K562 (cell line): Measurements from ENCODE around the gene MPIG6B. TPM values are rescaled to one million over a fixed set of nuclear protein-coding genes. Genes with fewer than 3 reads are reported as not detected.

Source experiments
- ARID2 ChIP-seq: fragments of 450-650 bp; IDR thresholded peaks from 2 replicates; pipeline ENCODE4 v1.6.1; 2017; ENCODE audit warnings: antibody characterized with exemption, mild to moderate bottlenecking
- ATF4 ChIP-seq: fragments of 450-650 bp; formaldehyde crosslinking; IDR thresholded peaks from 2 replicates; pipeline ENCODE4 v1.4.0; 2022; ENCODE audit warnings: mild to moderate bottlenecking, moderate library complexity
- CEBPG ChIP-seq, 3 experiments: fragments of 200-800 bp in 1 of 3; sonication (Bioruptor generic) in 1 of 3; sonication (generic) in 1 of 3; formaldehyde crosslinking in 1 of 3; IDR thresholded peaks in 2 of 3; conservative IDR thresholded peaks in 1 of 3; 2 replicates each; pipeline versions ENCODE4 v1.6.1 to v1.8.0; 2016 to 2022; ENCODE audit warnings: missing compliant biosample characterization in 2 of 3, missing genetic modification characterization in 2 of 3, mild to moderate bottlenecking in 1 of 3, missing genetic modification reagents in 1 of 3
- ESRRB ChIP-seq: fragments of 250-450 bp; sonication (Bioruptor Pico); IDR thresholded peaks from 2 replicates; pipeline ENCODE4 v1.5.0; 2020; ENCODE audit warnings: mild to moderate bottlenecking, moderate library complexity, borderline replicate concordance
- FOXO4 ChIP-seq: fragments of 450-650 bp; formaldehyde crosslinking; IDR thresholded peaks from 2 replicates; pipeline ENCODE4 v1.4.0; 2020; ENCODE audit warnings: mild to moderate bottlenecking, moderate library complexity
- FOXP1 ChIP-seq: sonication (generic); formaldehyde crosslinking; IDR thresholded peaks from 2 replicates; pipeline ENCODE4 v1.8.0; 2022; ENCODE audit warnings: mild to moderate bottlenecking, missing genetic modification reagents
- FUS ChIP-seq: fragments of 200-400 bp; formaldehyde crosslinking; optimal IDR thresholded peaks from 2 replicates; pipeline ENCODE3; 2017; ENCODE audit warnings: low read depth, low read length
- JUN ChIP-seq, 2 experiments: sonication (generic) in 1 of 2; formaldehyde crosslinking in 1 of 2; IDR thresholded peaks; 2 replicates each; pipeline versions ENCODE4 v1.6.1 to v1.8.0; 2012 to 2022; ENCODE audit warnings: borderline replicate concordance in 2 of 2, mild to moderate bottlenecking in 2 of 2, improper control_type of control experiment in 1 of 2, low read depth in 1 of 2, low read length in 1 of 2, missing genetic modification reagents in 1 of 2
- MTA1 ChIP-seq: fragments of 450-650 bp; IDR thresholded peaks from 2 replicates; pipeline ENCODE4 v1.6.1; 2017; ENCODE audit warnings: borderline replicate concordance
- MYC ChIP-seq, 2 experiments: fragments of 250-450 bp in 1 of 2; sonication (Bioruptor Pico) in 1 of 2; IDR thresholded peaks; 2 replicates each; pipeline versions ENCODE4 v1.5.1 to v1.6.1; 2012 to 2021; ENCODE audit warnings: low read depth in 2 of 2, borderline replicate concordance in 1 of 2, improper control_type of control experiment in 1 of 2, low read length in 1 of 2, mild to moderate bottlenecking in 1 of 2, moderate library complexity in 1 of 2
- POLR2G ChIP-seq: fragments of 200-400 bp; formaldehyde crosslinking; IDR thresholded peaks from 2 replicates; pipeline ENCODE4 v1.6.1; 2017; ENCODE audit warnings: low read depth, mild to moderate bottlenecking, antibody characterized with exemption, low read length, moderate library complexity
- SRSF3 ChIP-seq: fragments of 200-400 bp; formaldehyde crosslinking; IDR thresholded peaks from 2 replicates; pipeline ENCODE4 v1.6.1; 2016; ENCODE audit warnings: mild to moderate bottlenecking, low read length, moderate library complexity; ENCODE audit not compliant: insufficient read depth
- TSHZ1 ChIP-seq: fragments of 250-450 bp; sonication (Bioruptor Pico); IDR thresholded peaks from 2 replicates; pipeline ENCODE4 v1.4.0; 2020; ENCODE audit warnings: mild to moderate bottlenecking, moderate library complexity
- WHSC1 ChIP-seq: IDR thresholded peaks from one replicate; pipeline ENCODE4 v1.6.1; 2012; ENCODE audit warnings: low read length, control low read depth, inconsistent platforms
- YY1 ChIP-seq, 3 experiments: IDR thresholded peaks; 2 replicates each; pipeline ENCODE4 v1.6.1; 2011; ENCODE audit warnings: low read length in 2 of 3, mild to moderate bottlenecking in 2 of 3, moderate library complexity in 2 of 3, borderline replicate concordance in 1 of 3, control low read depth in 1 of 3, low read depth in 1 of 3; ENCODE audit not compliant: insufficient read depth in 3 of 3, insufficient replicate concordance in 2 of 3, control insufficient read depth in 1 of 3, insufficient read length in 1 of 3; ENCODE audit errors: extremely low read depth in 1 of 3
- ZNF277 ChIP-seq: fragments of 250-450 bp; sonication (Bioruptor Pico); IDR thresholded peaks from 2 replicates; pipeline ENCODE4 v1.8.0; 2022; ENCODE audit warnings: inconsistent platforms, mild to moderate bottlenecking, moderate library complexity, borderline replicate concordance
- ZNF57 ChIP-seq: fragments of 450-650 bp; formaldehyde crosslinking; IDR thresholded peaks from 2 replicates; pipeline ENCODE4 v1.4.0; 2020; ENCODE audit warnings: mild to moderate bottlenecking, moderate library complexity
- polyA plus RNA-seq, 8 experiments: library from polyadenylated mRNA; depleted of rRNA in 4 of 8; stranded (reverse) in 5 of 8; unstranded in 3 of 8; fragments of >200 nt; fragmentation: Nextera tagmentation in 2 of 8; fragmentation: Illumina TruSeq in 1 of 8; extraction: Ambion mirVana in 2 of 8; extraction: Trizol in 1 of 8; gene quantifications; 2 replicates each; pipeline versions ENCODE4 v1.2.1 to v1.2.3, GENCODE V29; 2011 to 2014; ENCODE audit warnings: inconsistent platforms in 1 of 8, missing spikeins in 1 of 8
- total RNA-seq, 7 experiments: library from RNA; depleted of rRNA in 6 of 7; stranded (reverse); fragments of >200 nt in 6 of 7; fragmentation: Illumina TruSeq in 2 of 7; extraction: Trizol in 2 of 7; gene quantifications; 2 replicates each; pipeline versions ENCODE4 v1.2.1 to v1.2.3, GENCODE V29; 2011 to 2021; ENCODE audit warnings: low replicate concordance in 1 of 7

The MPIG6B gene
- total and polyA plus RNA-seq, 9 of the 15 experiments (the other 6 are each of a cell fraction or from before 2014, with no cell fraction given) = 0.11 to 1.2 (median 0.28) TPM; not detected in 1

- TF ChIP-seq TSHZ1 (CRISPR knock-in tag) (0 out of 2 replicates have a peak, but pooled peaks have one; percentile 42), FOXP1 (CRISPR knock-in tag) (0 out of 2 replicates have a peak, but pooled peaks have one; percentile 13), CEBPG (CRISPR knock-in tag; IDR thresholded peaks at IDR 0.05) (0 out of 2 replicates have a peak, but pooled peaks have one; percentile 1), CEBPG (tag; conservative IDR thresholded peaks at IDR 0.05 in 1 of 2, IDR thresholded peaks at IDR 0.05 in 1 of 2) (no peak), FUS (no peak), ARID2 (peak; percentile 3; the same call in 1 of the 2 replicates), FOXO4 (peak; percentile 71; the same call in 1 of the 2 replicates), ATF4 (CRISPR knock-in tag) (peak; percentile 58), YY1 (IDR thresholded peaks at IDR 0.05; ENCODE audit: borderline replicate concordance in 1 of 3, control insufficient read depth in 1 of 3, extremely low read depth in 1 of 3, insufficient read depth in 3 of 3, insufficient read length in 1 of 3, insufficient replicate concordance in 2 of 3, low read depth in 1 of 3, low read length in 2 of 3) (peak in 1 of 3 experiments; percentile 28), POLR2G (no peak), MTA1 (0 out of 2 replicates have a peak, but pooled peaks have one; percentile 51), MYC (IDR thresholded peaks at IDR 0.05; ENCODE audit: low read depth, low read length) (no peak), MYC (CRISPR knock-in tag; IDR thresholded peaks at IDR 0.05; ENCODE audit: borderline replicate concordance, low read depth) (no peak), ZNF57 (CRISPR knock-in tag) (0 out of 2 replicates have a peak, but pooled peaks have one; percentile 61), WHSC1 (peak; percentile 66), JUN (IDR thresholded peaks at IDR 0.05; ENCODE audit: borderline replicate concordance, low read depth, low read length) (no peak), JUN (CRISPR knock-in tag; IDR thresholded peaks at IDR 0.05; ENCODE audit: borderline replicate concordance) (0 out of 2 replicates have a peak, but pooled peaks have one; percentile 45), ZNF277 (CRISPR knock-in tag) (no peak), ESRRB (CRISPR knock-in tag) (0 out of 2 replicates have a peak, but pooled peaks have one; percentile 9), SRSF3 (0 out of 2 replicates have a peak, but pooled peaks have one; percentile 41)
Measured at GRCh38 chr6:31730631-31731086, 7.5 kb downstream of the MPIG6B start (continued).
